Epithelial cell of alveolus of lung (primary cell): Measurements from ENCODE around the gene POTEI. TPM values are rescaled to one million over a fixed set of nuclear protein-coding genes. Genes with fewer than 3 reads are reported as not detected.

Experiments
- total RNA-seq: library from RNA; depleted of rRNA; stranded (reverse); fragments of >200 nt; gene quantifications from 2 replicates; pipeline ENCODE4 v1.2.1, GENCODE V29; 2015

Gene POTEI
- total RNA-seq, result not detected in 2 replicates

DNA sequence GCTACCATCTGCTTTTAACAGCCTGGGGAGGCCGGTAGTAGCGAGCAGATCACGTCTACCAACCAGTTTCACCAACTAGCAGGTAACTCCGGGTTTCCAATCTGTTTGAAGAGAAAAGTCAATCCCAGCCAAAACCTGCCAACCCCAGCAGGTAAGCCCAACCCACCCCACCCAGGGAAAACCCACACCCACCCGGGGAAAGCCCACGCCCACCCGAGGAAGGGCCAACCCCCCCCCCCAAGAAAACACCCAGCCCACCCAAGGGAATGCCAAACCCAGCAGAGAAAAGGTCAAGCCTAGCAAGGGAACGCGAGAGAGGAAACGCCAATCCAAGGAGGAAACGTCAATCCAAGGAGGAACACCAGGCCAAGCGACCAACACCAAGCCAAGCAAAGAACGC, at the start of gene POTEI:
TSS of gene POTEI (minus strand) at position 101 of the 400 bp plus-strand sequence. CDS start at position 8, 93 bp downstream.

DNA sequence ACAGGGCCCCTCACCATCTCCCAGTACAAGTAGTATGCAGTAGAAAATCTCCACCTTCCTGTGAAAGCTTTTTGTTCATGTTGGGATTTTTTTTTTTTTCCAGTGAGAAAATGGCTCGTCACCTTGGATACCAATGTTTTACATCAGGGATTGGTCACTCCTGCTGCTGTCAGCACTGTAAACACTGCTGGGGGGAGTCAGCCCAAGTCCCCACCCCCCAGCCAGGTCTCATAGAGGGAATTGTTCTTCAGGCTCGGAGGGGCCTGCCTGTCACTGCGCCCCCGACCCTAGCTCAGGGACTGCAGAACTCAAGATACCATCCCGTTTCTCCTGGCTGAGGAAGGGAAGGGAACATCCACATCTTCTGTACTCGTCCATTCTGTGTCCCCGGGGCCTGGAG, 11.9 kb upstream of the POTEI start, which contains the start of gene CFC1B:
TSS of gene CFC1B (plus strand) at position 231 of the 400 bp plus-strand sequence. CDS start 263 bp downstream, outside the sequence.

Other genes with a start within 250 kb of the POTEI start
- gene IMP4, start 166.4 kb downstream of the POTEI start, total RNA-seq, result 59.9 and 102 TPM in 2 replicates
- gene PTPN18, start 153.3 kb downstream of the POTEI start, total RNA-seq, result 14.1 and 22.9 TPM in 2 replicates
- not detected in 2 replicates for gene CFC1B, start 11.9 kb upstream of the POTEI start, total RNA-seq
- gene CFC1, start 90.2 kb upstream of the POTEI start, total RNA-seq, result not detected in 2 replicates
- not detected in 2 replicates for gene POTEJ, start 102.1 kb upstream of the POTEI start, total RNA-seq
- not detected in 2 replicates for gene GPR148, start 219.7 kb upstream of the POTEI start, total RNA-seq
- gene AMER3, start 246.2 kb upstream of the POTEI start, total RNA-seq, result not detected in 2 replicates